ENCODE results near the gene PPT1. TPM values are rescaled to one million over a fixed set of nuclear protein-coding genes. Genes with fewer than 3 reads are reported as not detected.

The PPT1 gene
- total and polyA plus RNA-seq, 2 of the 13 experiments (the other 11 are each of a cell fraction or from before 2014, with no cell fraction given), result 129 TPM

DNA sequence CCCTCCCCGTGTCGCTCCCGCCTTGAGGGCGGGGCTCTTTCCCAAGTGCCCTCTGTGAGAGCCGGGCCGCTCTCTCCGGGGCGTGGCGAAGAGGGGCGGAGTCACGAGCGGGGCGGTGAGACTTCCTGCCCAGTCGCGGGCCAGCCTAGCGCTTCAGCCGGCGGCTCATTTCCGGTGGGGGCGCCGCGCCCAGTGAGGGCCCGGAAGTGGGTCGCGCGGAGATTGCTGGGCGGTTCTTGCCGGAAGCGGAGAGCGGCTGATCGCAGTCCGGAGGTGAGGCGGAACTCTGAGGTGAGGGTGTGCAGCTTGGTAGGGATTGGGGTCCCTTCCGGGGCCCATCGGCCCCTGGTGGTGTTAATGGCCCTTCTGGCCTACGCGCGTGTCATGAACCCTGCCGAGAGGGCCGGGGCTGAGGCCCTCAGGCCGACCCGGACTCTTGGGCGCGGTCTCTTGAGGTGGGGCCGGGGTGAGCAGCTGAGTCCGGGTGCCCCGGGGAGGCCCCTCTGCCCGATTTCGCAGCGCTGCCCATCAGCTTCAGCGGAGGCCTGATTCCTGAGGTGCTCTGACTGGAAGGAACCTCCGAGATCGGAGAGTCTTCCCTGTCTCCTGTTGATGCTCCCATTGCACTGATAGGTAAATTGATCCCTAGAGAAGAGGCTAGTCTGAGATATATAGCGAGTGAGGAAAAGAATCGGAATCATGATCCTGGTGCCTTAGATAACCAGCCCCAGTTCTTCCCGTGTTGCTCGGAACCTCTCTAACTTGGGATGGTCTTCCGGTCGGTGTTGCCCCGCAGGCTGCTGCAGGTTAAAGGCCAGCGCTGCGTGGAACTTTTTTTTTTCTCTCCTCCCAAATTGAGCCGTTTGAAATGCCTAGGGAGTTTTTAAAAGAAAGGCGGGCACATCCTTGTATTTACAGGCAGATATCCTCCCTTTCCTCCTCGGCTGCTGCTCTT, 56.3 kb downstream of the PPT1 start, which contains the start of gene CAP1 (continued):
- TF ChIP-seq DPF2 (CRISPR knock-in tag; IDR thresholded peaks at IDR 0.05; ENCODE audit: borderline replicate concordance, low read depth) (no peak), ZNF720 (CRISPR knock-in tag; IDR thresholded peaks at IDR 0.05) (no peak), SRSF1 (optimal IDR thresholded peaks at IDR 0.05; ENCODE audit: low read depth, low read length) (no peak), PBX3 (CRISPR knock-in tag; IDR thresholded peaks at IDR 0.05; ENCODE audit: borderline replicate concordance) (no peak), ZNF652 (CRISPR knock-in tag; IDR thresholded peaks at IDR 0.05; ENCODE audit: borderline replicate concordance, low read depth) (0 out of 2 replicates have a peak, but pooled peaks have one; percentile 6), ZSCAN20 (CRISPR knock-in tag; IDR thresholded peaks at IDR 0.05; ENCODE audit: borderline replicate concordance) (no peak), RARG (CRISPR knock-in tag; IDR thresholded peaks at IDR 0.05; ENCODE audit: low read depth) (no peak; the same call in 1 of the 2 replicates), BRF2 (CRISPR knock-in tag; IDR thresholded peaks at IDR 0.05) (no peak), FOXA1 (IDR thresholded peaks at IDR 0.05) (no peak), FOXA1 (CRISPR knock-in tag; IDR thresholded peaks at IDR 0.05) (no peak), ZNF580 (CRISPR knock-in tag; IDR thresholded peaks at IDR 0.05; ENCODE audit: borderline replicate concordance, low read depth) (peak; percentile 59; the same call in 1 of the 2 replicates), ZNF570 (CRISPR knock-in tag; IDR thresholded peaks at IDR 0.05; ENCODE audit: borderline replicate concordance) (no peak), ZUFSP (CRISPR knock-in tag; IDR thresholded peaks at IDR 0.05; ENCODE audit: borderline replicate concordance) (no peak), FOSL2 (CRISPR knock-in tag; IDR thresholded peaks at IDR 0.05) (no peak; the same call in 1 of the 2 replicates), PHF21A (CRISPR knock-in tag; IDR thresholded peaks at IDR 0.05) (no peak; the same call in 1 of the 2 replicates), ZSCAN21 (CRISPR knock-in tag; IDR thresholded peaks at IDR 0.05; ENCODE audit: borderline replicate concordance) (no peak; the same call in 1 of the 2 replicates), WIZ (CRISPR knock-in tag; IDR thresholded peaks at IDR 0.05) (no peak), ZNF12 (CRISPR knock-in tag; IDR thresholded peaks at IDR 0.05) (no peak), PBX2 (CRISPR knock-in tag; IDR thresholded peaks at IDR 0.05) (no peak)
- TF ChIP-seq, protein P1, sequence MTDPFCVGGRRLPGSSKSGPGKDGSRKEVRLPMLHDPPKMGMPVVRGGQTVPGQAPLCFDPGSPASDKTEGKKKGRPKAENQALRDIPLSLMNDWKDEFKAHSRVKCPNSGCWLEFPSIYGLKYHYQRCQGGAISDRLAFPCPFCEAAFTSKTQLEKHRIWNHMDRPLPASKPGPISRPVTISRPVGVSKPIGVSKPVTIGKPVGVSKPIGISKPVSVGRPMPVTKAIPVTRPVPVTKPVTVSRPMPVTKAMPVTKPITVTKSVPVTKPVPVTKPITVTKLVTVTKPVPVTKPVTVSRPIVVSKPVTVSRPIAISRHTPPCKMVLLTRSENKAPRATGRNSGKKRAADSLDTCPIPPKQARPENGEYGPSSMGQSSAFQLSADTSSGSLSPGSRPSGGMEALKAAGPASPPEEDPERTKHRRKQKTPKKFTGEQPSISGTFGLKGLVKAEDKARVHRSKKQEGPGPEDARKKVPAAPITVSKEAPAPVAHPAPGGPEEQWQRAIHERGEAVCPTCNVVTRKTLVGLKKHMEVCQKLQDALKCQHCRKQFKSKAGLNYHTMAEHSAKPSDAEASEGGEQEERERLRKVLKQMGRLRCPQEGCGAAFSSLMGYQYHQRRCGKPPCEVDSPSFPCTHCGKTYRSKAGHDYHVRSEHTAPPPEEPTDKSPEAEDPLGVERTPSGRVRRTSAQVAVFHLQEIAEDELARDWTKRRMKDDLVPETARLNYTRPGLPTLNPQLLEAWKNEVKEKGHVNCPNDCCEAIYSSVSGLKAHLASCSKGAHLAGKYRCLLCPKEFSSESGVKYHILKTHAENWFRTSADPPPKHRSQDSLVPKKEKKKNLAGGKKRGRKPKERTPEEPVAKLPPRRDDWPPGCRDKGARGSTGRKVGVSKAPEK (CRISPR knock-in tag; IDR thresholded peaks at IDR 0.05; ENCODE audit: borderline replicate concordance), result no peak
